IPS-NIHi7 (cell line): ENCODE measurements around the gene CRY1.

Experiments used
- DNase-seq: peaks from one replicate; pipeline ENCODE4 v3.0.0; 2012; ENCODE audit warnings: mixed read lengths; ENCODE audit errors: extremely low spot score

The CRY1 gene

DNA sequence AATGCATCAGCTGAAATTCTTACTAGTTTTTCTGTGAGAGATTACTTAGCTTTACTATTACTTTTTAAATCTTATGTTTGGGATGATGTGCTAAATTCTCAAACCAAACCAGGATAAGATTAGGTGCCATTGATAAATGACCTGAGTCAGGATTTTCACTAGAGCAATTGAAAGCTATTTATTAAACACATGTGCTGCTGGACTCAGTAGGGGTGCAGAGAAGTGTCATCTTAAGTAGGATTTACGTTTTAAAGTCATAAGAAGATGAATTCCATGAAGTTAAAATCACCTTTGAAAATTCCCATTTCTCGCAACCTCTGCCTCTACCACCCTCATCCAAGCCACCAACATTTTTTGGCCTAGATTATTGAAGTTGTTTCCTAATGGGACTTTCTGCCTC lies 128.8 kb downstream of the CRY1 start:
- no peak for DNase-seq

DNA sequence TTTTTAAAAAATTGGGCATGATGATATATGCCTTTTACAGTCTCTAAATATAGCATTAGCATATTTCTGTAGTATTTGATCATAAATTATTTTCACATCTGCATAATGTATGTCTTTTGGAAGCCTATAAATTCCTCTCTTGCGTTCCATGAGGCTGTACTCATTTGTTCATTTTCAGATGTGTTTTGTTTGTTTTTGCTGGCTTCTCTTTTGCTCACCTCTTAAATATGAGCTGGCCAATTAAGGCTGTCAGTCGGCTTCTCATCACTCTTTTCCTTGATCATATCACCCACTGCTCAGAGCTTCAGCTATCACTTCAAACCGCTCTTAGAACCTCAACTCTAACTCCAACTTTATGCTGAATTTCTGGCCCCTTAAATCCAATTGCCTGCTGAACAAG lies 131.1 kb downstream of the CRY1 start:
- DNase-seq = no peak

DNA sequence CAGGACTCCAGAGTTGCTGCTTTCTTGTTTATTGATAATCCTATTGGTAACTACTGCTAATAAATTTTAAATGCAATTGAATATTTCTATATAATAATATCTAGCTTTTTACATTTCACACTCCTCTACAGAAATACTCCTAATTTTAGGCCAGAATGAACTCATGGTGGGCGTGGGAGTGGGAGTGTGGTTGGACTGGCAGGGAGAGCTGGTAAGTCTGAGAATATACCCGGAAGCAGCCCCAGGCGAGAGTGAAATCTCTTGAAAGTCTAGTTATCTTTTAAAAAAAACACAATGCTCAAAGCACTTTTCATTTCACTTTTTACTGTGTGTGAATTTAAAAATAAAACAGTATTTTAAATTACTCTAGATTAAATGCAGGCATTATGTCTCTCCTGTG lies 132.9 kb downstream of the CRY1 start:
- no peak for DNase-seq

DNA sequence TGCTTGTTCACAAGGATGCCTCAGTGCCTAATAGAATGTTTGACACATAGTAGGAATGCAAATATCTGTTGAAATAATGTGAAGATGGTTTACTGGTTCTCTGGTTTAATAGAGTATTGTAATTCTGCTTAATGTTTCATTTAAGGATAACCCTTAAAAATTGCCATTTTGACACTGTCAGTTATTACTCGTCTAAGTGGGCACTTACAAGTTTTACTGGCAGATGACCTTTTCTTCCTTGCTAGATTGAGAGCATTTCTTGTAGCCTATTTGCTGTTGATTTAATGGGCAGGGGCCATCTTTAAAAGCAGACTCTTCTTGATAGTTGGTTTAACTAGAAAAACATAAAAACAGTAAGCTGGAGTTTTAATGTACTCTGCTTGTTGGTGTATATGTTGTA lies 135.8 kb downstream of the CRY1 start:
- DNase-seq = no peak

DNA sequence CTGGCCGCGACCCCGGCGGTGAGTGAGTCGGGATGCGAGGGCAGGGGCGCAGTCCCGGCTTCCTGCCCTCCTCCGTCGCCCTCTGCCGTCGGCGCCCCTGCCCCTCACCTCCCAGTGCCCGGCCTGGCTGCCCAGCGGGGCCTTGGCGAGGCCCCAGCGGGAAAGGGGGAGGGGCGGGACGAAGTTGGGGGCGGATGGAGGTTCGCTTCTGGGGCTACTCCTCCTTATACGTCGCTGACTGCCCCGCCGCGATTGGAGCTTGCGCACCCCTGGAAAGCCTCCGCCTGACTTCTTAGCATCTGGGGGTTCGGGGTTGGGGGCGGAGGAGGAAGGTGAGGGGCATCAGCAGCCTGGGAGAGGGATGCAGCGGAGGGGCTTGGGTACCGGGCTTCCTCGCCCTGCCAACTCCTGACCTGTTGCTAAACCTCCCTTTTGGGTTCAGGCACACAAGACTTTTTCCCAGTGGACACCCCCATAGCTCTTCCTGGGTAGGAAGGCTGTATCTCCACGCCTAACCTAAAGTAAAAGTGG lies 137.2 kb downstream of the CRY1 start:
- peak; percentile 71 for DNase-seq

DNA sequence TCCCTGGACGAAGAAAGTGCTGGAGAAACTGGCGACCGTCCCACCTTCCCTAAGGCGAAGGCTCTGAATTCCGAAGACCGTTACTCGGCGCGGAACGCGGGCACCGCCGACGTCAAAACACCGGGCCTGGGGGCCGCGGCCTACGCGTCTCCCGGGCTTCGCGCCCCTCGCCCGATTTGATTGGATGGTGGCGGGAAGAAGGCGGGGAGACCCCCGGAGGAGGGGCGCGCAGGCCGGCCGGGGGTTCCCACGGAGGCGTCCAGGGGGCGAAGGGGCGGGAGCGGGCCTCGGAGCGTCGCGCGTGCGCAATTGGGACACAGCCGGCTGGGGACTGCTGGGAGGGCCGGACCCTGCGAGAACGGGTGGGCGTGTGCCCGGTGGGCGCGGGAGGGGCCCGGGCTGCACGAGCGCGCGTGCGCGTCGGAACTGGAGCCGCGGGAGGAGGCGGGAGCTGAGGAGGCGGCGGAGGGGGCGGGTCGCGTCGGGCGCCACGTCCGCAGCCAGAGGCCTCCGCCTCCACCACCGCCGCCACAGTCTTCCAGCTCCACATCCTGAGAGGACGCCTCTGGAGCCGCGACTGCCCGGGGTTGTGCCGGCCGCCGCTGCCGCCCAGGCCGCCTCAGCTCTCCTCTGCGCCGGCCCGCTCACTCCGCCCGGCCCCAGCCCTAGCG lies 137.8 kb downstream of the CRY1 start, which contains the start of gene TMEM263:
TMEM263 (plus strand) TSS at position 531 of the 671 bp plus-strand sequence. CDS start 11,210 bp downstream, outside the sequence.
- DNase-seq = peak; percentile 98

DNA sequence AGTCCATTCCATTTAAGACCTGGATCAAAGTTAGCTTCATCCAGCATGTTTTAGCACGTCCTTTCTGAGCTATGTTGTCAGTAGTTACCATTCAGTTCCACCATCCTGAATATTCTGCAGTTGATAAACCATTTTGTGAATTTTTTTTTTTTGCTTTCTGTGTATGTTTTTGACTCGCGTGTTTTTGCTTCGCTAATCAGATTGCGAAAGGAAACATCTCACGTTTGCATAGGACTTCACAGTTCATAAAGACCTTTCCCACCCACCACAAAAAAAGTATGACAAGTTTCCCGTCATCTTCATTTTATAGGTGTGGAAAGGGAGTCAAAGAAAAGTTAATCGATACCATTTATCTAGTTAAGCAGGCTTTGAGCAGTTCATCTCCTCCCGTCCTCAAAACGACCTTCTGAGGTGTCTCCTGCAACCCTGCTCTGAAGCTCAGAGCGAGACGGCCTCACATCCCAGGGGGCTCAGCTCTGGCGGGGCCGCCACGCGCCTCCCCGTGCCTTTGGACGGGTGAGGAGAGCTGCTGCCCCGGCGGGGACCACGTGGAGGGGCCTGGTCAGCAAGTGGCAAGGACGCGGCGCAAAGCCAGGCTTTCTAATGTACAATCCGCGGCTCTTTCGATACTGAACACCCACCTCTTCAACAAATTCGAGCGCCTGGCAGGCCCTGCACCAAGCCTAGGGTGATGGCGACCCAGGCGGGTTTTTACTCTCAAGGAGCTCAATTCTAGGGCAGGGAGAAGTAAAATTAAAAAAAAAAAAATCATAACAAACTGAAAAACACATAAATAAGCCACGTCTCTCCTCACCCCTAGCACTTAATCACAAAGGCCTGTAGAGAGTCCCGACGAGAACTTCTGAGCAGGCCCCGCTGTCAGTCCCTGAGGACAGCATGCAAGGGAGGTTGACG lies 138.6 kb downstream of the CRY1 start:
- peak; percentile 13 for DNase-seq

DNA sequence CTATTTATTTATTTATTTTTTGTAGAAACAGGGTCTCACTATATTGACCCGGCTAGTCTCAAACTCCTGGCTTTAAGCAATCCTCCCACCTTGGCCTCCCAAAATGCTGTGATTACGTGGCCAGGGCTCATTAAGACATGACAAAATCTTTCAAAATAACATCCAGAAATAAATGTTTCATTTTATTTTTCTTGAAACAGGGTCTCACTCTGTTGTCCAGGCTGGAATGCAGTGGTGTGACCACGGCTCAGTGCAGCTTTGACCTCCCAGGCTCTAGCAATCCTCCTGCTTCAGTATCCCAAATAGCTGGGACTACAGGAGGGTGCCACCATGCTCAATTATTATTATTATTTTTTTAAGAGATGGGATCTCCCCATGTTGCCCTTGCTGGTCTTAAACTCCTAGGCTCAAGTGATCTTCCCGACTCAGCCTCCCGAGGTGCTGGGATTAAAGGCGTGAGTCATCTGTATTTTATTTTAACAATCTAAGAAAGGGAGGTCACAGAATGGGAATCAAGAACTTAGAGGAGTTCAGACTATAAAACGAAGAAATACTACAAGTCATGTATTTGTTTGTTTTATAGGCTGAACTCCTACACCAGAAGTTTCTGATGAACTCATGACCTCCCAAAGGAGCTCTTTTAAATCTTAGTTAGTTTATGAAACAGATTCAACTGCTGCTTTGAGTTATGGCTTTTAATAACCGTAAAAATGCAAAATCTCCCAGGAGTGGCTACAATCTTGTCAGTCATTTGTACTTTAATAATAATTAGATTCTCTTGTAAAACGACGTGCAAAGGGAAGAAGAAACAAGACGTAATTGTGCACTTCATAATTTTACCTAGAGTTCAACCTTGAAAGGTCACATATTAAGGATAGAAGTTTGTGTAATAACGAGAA lies 139.7 kb downstream of the CRY1 start:
- DNase-seq = no peak

DNA sequence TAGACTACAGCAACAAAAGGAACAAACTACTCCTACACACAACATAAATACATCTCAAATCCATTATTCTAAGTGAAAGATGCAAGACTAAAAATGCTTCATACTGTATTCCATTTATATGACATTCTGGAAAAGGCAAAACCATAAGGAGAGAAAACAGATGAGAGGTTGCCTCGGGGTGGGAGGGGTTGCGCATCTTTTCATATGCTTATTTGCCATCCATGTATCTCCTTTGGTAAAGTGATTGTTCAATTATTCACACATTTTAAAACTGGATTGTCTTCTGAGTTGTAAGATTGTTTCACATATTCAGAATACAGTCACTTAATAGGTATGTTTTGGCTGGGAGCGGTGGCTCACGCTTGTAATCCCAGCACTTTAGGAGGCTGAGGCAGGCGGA lies 142.8 kb downstream of the CRY1 start:
- no peak for DNase-seq

DNA sequence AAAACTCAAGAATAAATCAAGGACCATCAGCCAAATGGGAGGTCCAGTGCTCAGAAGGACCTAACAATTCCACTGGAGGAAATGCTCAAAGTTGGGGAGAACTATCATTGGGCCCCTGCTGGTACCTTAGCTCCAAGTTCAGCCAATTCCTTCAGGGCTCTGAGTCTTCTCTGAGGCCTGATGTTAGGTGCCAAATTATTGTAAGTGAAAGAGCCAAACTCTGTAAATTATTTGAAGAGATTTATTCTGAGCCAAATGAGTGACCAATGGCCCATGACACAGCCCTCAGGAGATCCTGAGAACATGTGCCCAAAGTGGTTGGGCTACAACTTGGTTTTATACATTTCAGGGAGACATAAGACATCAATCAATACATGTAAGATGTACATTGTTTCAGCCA lies 145.9 kb downstream of the CRY1 start:
- no peak for DNase-seq

DNA sequence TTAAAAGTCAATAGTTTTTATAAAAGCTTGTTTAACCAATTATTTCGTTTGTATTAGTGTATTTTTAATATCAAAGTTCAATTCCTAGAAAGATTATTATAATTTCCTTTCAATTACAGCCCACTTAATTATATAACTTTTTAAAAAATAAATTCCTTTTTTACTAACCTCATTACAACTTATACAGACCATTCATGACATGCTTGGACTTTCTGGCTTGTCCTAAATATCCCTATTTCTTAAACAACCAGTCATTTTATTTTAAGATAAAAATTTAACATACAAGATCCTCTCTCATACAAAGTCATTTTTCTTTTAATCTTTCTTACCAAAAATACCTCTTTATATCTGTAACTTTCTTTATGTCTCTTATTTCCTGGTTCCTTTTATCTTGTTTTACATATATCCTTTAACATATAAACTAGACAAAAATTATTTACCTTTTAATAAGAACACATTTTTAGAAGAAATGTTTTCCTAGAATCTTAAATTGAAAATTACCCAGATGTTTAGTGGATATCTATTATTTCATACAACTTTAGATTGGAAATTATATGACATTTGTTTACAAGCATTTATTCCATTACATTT lies 148.0 kb downstream of the CRY1 start:
- DNase-seq = no peak

DNA sequence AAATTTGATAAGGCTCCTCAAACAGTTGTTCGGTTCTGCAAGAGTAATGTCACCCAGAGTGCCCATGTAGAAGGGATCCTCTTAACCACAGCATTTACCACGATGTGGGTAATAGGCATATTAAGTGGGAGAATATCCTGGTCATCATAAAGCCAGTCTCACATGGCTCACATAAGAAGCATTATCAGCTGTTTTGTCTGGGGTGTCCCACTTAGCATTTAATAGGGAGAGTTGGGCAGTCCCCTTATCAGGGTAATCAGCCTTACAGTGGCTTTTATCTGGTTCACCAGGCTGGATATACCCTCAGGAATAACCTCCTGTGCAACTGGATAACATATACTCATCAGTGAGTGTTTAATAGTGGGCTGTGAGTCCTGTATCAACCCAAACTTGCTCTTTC lies 150.6 kb downstream of the CRY1 start:
- no peak for DNase-seq

DNA sequence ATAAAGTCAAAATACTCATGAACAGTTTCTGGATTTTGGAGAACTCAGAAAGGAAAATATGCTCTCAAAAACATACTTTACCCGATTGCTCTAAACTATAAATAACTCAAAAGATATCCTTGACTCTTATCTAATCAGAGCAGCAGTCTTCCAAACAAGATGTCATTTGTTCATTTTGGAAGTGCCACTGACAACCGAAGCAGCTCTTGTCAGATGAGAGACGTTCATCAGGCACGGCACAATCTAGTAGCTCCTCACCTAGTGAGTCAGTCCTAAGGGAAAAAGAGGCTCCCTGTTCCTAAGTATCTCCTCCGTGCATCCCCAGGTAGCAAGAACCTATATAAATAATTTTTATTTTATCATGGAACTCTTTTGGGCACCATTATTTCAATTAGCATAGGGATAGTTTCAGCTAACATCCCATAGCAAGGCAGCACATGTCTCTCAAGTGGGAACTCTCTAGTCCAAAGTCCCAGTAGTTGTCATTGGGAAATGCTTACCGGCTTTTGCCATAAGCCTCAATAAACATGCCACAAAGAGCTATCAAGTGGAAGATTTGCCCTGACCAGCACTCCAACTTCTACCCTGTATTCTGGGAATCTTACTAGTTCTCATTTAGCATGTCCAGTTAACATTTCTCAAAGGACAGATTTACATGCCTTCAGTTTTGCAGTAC lies 151.7 kb downstream of the CRY1 start:
- DNase-seq = no peak
